ENCODE data around the gene BSPRY.
A peak's percentile ranks its signal among the peaks of the same experiment; 100 is the strongest.

The BSPRY gene

DNA sequence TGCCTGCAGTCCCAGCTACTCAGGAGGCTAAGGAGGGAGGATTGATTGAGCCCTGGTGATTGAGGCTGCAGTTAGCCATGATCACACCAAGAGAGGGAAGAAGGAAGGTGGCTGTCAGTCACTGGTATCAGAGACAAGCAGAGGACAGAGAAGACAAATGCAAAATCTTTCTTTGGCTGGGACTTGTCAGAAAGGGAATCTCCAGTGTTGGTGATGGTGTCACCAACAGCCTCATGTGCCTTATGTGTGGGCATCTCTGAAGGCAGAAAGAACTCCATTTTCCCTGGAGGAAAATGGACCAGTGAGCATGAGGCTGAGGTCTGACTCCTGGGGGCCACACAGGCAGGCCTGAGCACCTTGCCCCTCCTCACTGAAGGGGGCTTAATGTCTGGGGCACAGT, 34.1 kb upstream of the BSPRY start:
- no peak for DNase-seq (ENCODE audit: low read depth, low spot score)
- Histone ChIP-seq H3K27me3 (ENCODE audit: control insufficient read depth, insufficient read depth, low read length) (no peaks in the 10 kb centered on the region), H3K4me1 (ENCODE audit: control insufficient read depth, insufficient read depth, low read length) (no peaks in the 10 kb centered on the region), H3K36me3 (ENCODE audit: control insufficient read depth, insufficient read depth, low read length) (no peaks in the 10 kb centered on the region), H3K9me3 (ENCODE audit: control insufficient read depth, insufficient read depth, low read length) (no peaks in the 10 kb centered on the region), H3K4me3 (ENCODE audit: low read length) (no peak overlapping the region), H3K27ac (ENCODE audit: low read length) (no peak overlapping the region)

DNA sequence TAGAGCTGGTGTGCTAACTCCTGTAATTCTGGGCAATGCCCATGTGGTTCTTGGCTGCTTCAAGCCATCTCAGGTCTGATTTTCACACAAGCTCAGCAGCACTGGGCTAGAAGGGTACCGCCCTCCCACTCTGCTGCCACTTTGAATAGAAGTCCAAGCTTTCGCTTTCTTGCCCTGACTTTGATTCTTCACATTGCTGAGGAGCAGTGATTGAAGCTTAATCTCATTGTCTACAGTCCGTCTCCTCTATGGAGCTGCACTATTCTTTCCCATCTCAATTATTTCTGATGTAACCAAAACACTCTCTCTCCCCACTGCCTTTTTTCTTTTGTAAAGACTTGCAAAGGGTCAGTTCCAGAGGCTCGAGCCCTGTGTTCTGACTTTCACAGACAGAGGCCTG, 33.3 kb upstream of the BSPRY start:
- no CpG with 5 or more reads among the region's 4 CpGs for WGBS (ENCODE audit: insufficient coverage, insufficient read length)
- H3K9me3 ChIP-seq (ENCODE audit: control insufficient read depth, insufficient read depth, low read length): no peaks in the 10 kb centered on the region
- no peaks in the 10 kb centered on the region for H3K36me3 ChIP-seq (ENCODE audit: control insufficient read depth, insufficient read depth, low read length)
- no peak for DNase-seq (ENCODE audit: low read depth, low spot score)
- H3K27ac ChIP-seq (ENCODE audit: low read length): no peak overlapping the region
- H3K4me3 ChIP-seq (ENCODE audit: low read length): no peak overlapping the region
- H3K4me1 ChIP-seq (ENCODE audit: control insufficient read depth, insufficient read depth, low read length): no peaks in the 10 kb centered on the region
- no peaks in the 10 kb centered on the region for H3K27me3 ChIP-seq (ENCODE audit: control insufficient read depth, insufficient read depth, low read length)

DNA sequence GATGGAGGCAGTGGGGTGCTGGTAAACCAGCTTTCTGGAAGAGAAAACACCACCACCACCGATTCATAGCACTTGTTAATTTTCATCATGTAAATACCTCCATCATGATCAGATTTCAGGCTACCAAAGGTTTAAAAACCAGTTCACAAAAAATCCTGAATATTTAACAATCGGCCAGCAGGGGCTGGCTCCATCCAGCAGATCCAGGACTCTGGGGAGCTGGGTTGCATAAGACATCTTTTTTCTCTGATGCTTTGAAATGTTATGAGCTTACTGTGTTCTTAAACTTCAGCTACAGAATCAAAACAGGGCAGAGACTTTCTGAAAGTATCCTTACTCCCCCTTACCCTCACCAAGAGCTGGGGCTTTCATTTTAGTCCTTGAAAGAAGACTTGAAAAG, 31.6 kb upstream of the BSPRY start:
- H3K9me3 ChIP-seq (ENCODE audit: control insufficient read depth, insufficient read depth, low read length): no peaks in the 10 kb centered on the region
- H3K36me3 ChIP-seq (ENCODE audit: control insufficient read depth, insufficient read depth, low read length): no peaks in the 10 kb centered on the region
- no peak overlapping the region for H3K27ac ChIP-seq (ENCODE audit: low read length)
- no peak overlapping the region for H3K4me3 ChIP-seq (ENCODE audit: low read length)
- WGBS (ENCODE audit: insufficient coverage, insufficient read length): no CpG with 5 or more reads among the region's 2 CpGs
- no peaks in the 10 kb centered on the region for H3K4me1 ChIP-seq (ENCODE audit: control insufficient read depth, insufficient read depth, low read length)
- no peaks in the 10 kb centered on the region for H3K27me3 ChIP-seq (ENCODE audit: control insufficient read depth, insufficient read depth, low read length)
- DNase-seq (ENCODE audit: low read depth, low spot score): no peak

DNA sequence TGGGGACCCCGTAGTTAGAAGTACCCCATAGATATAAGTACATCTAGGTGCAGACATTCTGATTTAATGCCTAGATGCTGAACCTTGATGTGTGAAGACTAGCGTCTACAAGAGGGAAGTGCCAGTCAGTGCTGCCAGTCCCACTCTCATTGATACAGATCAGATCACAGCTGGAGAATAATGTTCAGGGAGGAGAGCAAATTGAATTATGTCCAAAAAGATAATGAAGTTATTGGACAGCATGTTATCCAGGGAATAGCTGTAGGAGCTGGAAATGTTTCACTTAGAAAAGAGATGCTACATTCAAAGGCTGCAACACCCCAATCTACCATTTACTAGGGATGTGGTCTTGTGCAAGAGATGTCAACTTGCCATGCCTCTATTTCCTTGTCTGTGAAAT, 30.3 kb upstream of the BSPRY start:
- no peak overlapping the region for H3K27ac ChIP-seq (ENCODE audit: low read length)
- no peak for DNase-seq (ENCODE audit: low read depth, low spot score)
- no peaks in the 10 kb centered on the region for H3K27me3 ChIP-seq (ENCODE audit: control insufficient read depth, insufficient read depth, low read length)
- no peaks in the 10 kb centered on the region for H3K4me1 ChIP-seq (ENCODE audit: control insufficient read depth, insufficient read depth, low read length)
- no CpG with 5 or more reads among the region's 2 CpGs for WGBS (ENCODE audit: insufficient coverage, insufficient read length)
- H3K9me3 ChIP-seq (ENCODE audit: control insufficient read depth, insufficient read depth, low read length): no peaks in the 10 kb centered on the region
- no peaks in the 10 kb centered on the region for H3K36me3 ChIP-seq (ENCODE audit: control insufficient read depth, insufficient read depth, low read length)
- no peak overlapping the region for H3K4me3 ChIP-seq (ENCODE audit: low read length)

DNA sequence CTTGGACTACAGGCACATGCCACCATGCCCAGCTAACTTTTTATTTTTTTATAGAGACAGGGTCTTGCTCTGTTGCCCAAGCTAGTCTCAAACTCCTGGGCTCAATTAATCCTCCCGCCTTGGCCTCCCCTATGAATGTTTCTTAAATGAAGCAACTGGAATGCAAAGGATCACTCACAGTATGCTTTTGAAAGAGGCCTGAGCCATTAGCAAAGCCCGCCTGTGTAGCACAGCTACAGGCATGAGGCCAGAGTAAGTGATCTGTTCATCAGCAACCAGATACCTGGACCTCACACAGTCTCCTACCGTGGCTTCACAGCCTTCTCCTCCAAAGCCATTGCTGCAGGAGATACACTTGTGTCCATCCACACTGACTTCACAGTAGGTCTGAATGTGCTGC, 29.3 kb upstream of the BSPRY start:
- no peak overlapping the region for H3K27ac ChIP-seq (ENCODE audit: low read length)
- H3K4me3 ChIP-seq (ENCODE audit: low read length): no peak overlapping the region
- no peaks in the 10 kb centered on the region for H3K36me3 ChIP-seq (ENCODE audit: control insufficient read depth, insufficient read depth, low read length)
- H3K27me3 ChIP-seq (ENCODE audit: control insufficient read depth, insufficient read depth, low read length): no peaks in the 10 kb centered on the region
- no CpG with 5 or more reads among the region's 3 CpGs for WGBS (ENCODE audit: insufficient coverage, insufficient read length)
- DNase-seq (ENCODE audit: low read depth, low spot score): no peak
- H3K9me3 ChIP-seq (ENCODE audit: control insufficient read depth, insufficient read depth, low read length): no peaks in the 10 kb centered on the region
- H3K4me1 ChIP-seq (ENCODE audit: control insufficient read depth, insufficient read depth, low read length): no peaks in the 10 kb centered on the region

DNA sequence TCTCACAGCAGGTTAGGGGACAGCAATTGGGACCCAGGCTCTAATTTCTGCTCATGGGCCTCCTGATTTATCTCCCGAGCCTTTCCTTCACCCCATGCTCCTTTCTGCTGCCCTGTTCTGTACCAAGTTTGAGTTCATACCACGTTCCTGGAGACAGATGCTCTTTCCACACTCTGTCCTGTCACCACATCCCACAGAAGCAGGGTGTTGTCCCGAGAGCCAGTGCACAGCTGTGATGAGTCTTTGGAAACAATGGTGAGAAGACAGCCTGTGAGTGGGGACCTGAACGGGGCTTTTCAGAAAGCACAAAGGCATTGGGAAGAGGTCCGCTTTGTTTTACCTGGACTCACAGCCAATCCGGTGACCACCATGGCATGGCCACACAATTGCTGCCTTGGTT, 26.7 kb upstream of the BSPRY start:
- H3K36me3 ChIP-seq (ENCODE audit: control insufficient read depth, insufficient read depth, low read length): no peaks in the 10 kb centered on the region
- H3K9me3 ChIP-seq (ENCODE audit: control insufficient read depth, insufficient read depth, low read length): no peaks in the 10 kb centered on the region
- DNase-seq (ENCODE audit: low read depth, low spot score): no peak
- H3K4me3 ChIP-seq (ENCODE audit: low read length): no peak overlapping the region
- H3K4me1 ChIP-seq (ENCODE audit: control insufficient read depth, insufficient read depth, low read length): no peaks in the 10 kb centered on the region
- WGBS (ENCODE audit: insufficient coverage, insufficient read length): no CpG with 5 or more reads among the region's 6 CpGs
- no peaks in the 10 kb centered on the region for H3K27me3 ChIP-seq (ENCODE audit: control insufficient read depth, insufficient read depth, low read length)
- H3K27ac ChIP-seq (ENCODE audit: low read length): no peak overlapping the region

DNA sequence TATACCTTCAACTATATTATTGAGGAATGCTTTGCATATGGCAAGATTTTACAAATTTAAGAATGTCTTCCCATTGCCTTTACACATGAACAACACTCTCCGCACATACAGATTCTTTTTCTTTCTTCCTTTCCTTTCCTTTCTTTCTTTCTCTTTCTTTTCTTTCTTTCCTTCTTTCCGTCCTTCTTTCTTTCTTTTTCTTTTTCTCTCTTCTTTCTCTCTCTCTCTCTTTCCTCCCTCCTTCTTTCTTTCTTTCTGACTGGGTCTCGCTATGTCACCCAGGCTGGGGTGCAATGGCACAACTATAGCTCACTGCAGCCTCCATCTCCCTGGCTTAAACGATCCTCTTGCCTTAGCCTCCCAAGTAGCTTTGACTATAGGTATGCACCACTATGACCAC, 23.1 kb upstream of the BSPRY start:
- WGBS (ENCODE audit: insufficient coverage, insufficient read length): no CpG with 5 or more reads among the region's 4 CpGs
- Histone ChIP-seq H3K4me1 (ENCODE audit: control insufficient read depth, insufficient read depth, low read length) (no peaks in the 10 kb centered on the region), H3K9me3 (ENCODE audit: control insufficient read depth, insufficient read depth, low read length) (no peaks in the 10 kb centered on the region), H3K4me3 (ENCODE audit: low read length) (no peak overlapping the region), H3K27me3 (ENCODE audit: control insufficient read depth, insufficient read depth, low read length) (no peaks in the 10 kb centered on the region), H3K27ac (ENCODE audit: low read length) (no peak overlapping the region), H3K36me3 (ENCODE audit: control insufficient read depth, insufficient read depth, low read length) (no peaks in the 10 kb centered on the region)
- no peak for DNase-seq (ENCODE audit: low read depth, low spot score)

DNA sequence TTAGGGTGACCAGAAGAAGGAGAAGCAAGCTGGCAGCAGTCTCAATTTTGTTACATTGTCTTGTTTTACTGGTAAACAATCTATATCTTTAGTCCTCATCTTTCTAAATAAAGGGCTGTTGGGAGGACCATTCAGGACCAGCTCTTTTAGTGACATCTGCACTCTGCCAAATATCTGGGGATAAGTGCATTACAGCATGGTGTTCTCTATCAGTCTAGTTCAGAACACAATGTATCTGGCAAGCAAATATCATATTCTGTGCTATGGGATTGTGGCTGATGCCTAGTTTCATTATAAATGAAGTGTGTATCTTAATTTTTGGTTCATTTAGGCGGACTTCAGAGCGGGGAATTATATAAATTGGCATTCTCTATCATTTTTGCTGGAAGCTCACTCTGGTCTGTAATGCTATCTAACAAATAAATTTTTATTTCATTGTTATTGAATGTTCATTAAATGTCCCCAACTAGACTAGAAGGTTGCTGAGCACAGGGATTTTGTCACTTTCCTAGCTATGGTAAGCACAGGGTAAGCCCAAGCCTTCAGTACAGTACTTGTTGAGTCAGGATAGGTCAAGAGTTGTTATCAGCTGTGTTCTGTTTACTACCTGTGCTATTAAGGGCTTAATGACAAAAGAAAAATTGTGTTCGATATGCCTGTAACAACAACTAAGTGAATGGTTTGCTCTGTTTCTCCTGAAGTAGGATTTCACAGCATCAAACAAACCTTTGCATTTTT, 21.1 kb upstream of the BSPRY start:
- Histone ChIP-seq H3K27me3 (ENCODE audit: control insufficient read depth, insufficient read depth, low read length) (no peaks in the 10 kb centered on the region), H3K27ac (ENCODE audit: low read length) (no peak overlapping the region), H3K4me3 (ENCODE audit: low read length) (no peak overlapping the region), H3K36me3 (ENCODE audit: control insufficient read depth, insufficient read depth, low read length) (no peaks in the 10 kb centered on the region), H3K4me1 (ENCODE audit: control insufficient read depth, insufficient read depth, low read length) (no peaks in the 10 kb centered on the region), H3K9me3 (ENCODE audit: control insufficient read depth, insufficient read depth, low read length) (no peaks in the 10 kb centered on the region)
- no CpG with 5 or more reads among the region's 3 CpGs for WGBS (ENCODE audit: insufficient coverage, insufficient read length)
- no peak for DNase-seq (ENCODE audit: low read depth, low spot score)

DNA sequence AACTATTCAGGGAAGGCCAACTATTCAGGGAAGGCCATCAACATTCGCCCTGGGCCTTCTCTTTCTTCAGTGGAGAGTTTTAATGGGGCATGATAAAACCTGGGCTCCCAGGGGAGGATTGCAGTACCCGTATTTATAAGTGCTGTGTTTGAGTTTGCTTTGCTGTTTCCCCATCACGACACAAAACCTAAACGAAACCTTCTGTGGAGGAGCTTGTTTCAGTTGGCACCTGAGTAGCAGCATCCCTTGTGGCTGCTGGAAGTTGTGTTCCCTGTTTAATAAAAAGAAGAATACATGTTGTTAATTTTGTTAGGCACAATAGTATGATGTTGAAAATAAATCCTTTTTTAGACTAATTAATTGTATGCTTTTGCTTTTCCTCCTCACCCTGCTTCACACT, 17.6 kb upstream of the BSPRY start:
- H3K27ac ChIP-seq (ENCODE audit: low read length): no peak overlapping the region
- H3K9me3 ChIP-seq (ENCODE audit: control insufficient read depth, insufficient read depth, low read length): no peaks in the 10 kb centered on the region
- no peaks in the 10 kb centered on the region for H3K4me1 ChIP-seq (ENCODE audit: control insufficient read depth, insufficient read depth, low read length)
- no peaks in the 10 kb centered on the region for H3K27me3 ChIP-seq (ENCODE audit: control insufficient read depth, insufficient read depth, low read length)
- no peak overlapping the region for H3K4me3 ChIP-seq (ENCODE audit: low read length)
- no CpG with 5 or more reads among the region's 4 CpGs for WGBS (ENCODE audit: insufficient coverage, insufficient read length)
- DNase-seq (ENCODE audit: low read depth, low spot score): no peak
- no peaks in the 10 kb centered on the region for H3K36me3 ChIP-seq (ENCODE audit: control insufficient read depth, insufficient read depth, low read length)

DNA sequence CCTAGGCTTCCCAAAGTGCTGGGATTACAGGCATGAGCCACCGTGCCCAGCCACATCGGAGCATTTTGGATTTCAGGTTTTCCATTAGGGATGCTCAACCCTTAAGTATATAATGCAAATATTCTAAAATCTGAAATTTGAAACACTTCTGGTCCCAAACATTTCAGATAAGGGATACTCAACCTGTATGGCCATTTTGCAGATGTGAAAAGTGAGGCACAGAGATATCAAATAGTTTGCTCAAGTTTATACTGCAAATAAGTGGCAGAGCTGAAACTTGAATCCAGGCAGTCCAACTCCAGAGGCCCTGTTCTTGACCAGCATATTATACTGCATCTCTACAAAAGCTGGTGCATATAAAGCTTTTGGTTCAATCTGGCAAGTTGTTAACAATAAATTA, 11.6 kb upstream of the BSPRY start:
- Histone ChIP-seq H3K4me1 (ENCODE audit: control insufficient read depth, insufficient read depth, low read length) (no peaks in the 10 kb centered on the region), H3K9me3 (ENCODE audit: control insufficient read depth, insufficient read depth, low read length) (no peaks in the 10 kb centered on the region), H3K27me3 (ENCODE audit: control insufficient read depth, insufficient read depth, low read length) (peaks cover 1% of the 10 kb centered on the region), H3K36me3 (ENCODE audit: control insufficient read depth, insufficient read depth, low read length) (no peaks in the 10 kb centered on the region), H3K4me3 (ENCODE audit: low read length) (no peak overlapping the region), H3K27ac (ENCODE audit: low read length) (no peak overlapping the region)
- no peak for DNase-seq (ENCODE audit: low read depth, low spot score)
- no CpG with 5 or more reads among the region's 2 CpGs for WGBS (ENCODE audit: insufficient coverage, insufficient read length)

DNA sequence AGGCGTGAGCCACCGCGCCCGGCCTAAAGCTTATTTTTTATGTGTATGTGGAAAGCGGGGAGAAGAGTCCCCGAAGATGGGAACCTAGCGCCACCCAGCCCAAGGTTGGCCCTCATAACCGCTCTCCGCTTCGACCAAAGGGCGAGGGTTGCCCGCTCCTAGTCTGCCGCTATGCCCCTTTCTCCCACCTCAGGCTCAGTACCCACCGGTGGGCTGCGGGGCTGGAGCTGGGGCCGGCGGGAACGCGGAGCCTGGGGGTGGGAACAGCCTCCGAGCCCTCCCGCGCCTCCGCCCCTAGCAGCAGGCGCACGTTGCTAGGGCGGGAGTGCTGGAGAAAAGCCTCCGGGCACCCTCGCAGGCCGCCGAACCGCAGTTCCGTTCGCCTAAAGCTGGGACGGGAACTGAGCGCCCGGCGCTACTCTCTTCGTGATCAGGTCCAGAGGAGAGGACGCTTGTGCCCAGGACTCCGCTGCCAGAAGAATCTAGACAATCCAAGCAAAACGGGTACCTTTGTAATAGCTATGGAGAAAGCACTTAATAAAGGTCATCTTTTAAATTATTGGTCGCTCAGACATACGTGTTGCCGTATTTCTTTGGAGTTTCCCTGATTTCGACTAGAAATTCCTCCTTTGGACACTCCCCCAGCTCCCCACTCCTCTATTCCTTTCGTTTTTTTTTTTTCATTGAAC, 9.2 kb upstream of the BSPRY start, which contains the start of gene WDR31:
WDR31 (minus strand) TSS at position 265 of the 689 bp plus-strand sequence. CDS start 8,253 bp downstream, outside the sequence.
- H3K36me3 ChIP-seq (ENCODE audit: control insufficient read depth, insufficient read depth, low read length): no peaks in the 10 kb centered on the region
- peaks cover 1% of the 10 kb centered on the region for H3K27me3 ChIP-seq (ENCODE audit: control insufficient read depth, insufficient read depth, low read length)
- peak; percentile 55 for DNase-seq (ENCODE audit: low read depth, low spot score)
- no peak within 1 kb of the TSS for H3K27ac ChIP-seq (ENCODE audit: low read length)
- H3K9me3 ChIP-seq (ENCODE audit: control insufficient read depth, insufficient read depth, low read length): no peaks in the 10 kb centered on the region
- H3K4me3 ChIP-seq (ENCODE audit: low read length): peak within 1 kb of the TSS; percentile 93
- WGBS (ENCODE audit: insufficient coverage, insufficient read length): no CpG with 5 or more reads among the region's 46 CpGs
- no peaks in the 10 kb centered on the region for H3K4me1 ChIP-seq (ENCODE audit: control insufficient read depth, insufficient read depth, low read length)

Measured in iPS DF 6.9 (cell line).